Measurements from ENCODE around the gene LRSAM1.

GRCh38 chr9:127473501-127473900 lies 22.2 kb downstream of the LRSAM1 start:
- no peak for TF ChIP-seq CTCF (IDR thresholded peaks at IDR 0.05; ENCODE audit: borderline replicate concordance, extremely low read depth, low read length, poor library complexity, severe bottlenecking)
- no peak for TF ChIP-seq EZH2 (IDR thresholded peaks at IDR 0.05; ENCODE audit: borderline replicate concordance, low read depth, low read length, severe bottlenecking)

All from DND-41 (cell line).